HG02852 (cell line): ENCODE results near the gene PRRT1B.

Source experiments
- ATAC-seq: cut with Tn5 transposase; IDR thresholded peaks from one replicate; pipeline ENCODE4 v1.9.1; 2021; ENCODE audit warnings: mild to moderate bottlenecking, moderate library complexity; ENCODE audit not compliant: unreplicated experiment

Gene PRRT1B

DNA sequence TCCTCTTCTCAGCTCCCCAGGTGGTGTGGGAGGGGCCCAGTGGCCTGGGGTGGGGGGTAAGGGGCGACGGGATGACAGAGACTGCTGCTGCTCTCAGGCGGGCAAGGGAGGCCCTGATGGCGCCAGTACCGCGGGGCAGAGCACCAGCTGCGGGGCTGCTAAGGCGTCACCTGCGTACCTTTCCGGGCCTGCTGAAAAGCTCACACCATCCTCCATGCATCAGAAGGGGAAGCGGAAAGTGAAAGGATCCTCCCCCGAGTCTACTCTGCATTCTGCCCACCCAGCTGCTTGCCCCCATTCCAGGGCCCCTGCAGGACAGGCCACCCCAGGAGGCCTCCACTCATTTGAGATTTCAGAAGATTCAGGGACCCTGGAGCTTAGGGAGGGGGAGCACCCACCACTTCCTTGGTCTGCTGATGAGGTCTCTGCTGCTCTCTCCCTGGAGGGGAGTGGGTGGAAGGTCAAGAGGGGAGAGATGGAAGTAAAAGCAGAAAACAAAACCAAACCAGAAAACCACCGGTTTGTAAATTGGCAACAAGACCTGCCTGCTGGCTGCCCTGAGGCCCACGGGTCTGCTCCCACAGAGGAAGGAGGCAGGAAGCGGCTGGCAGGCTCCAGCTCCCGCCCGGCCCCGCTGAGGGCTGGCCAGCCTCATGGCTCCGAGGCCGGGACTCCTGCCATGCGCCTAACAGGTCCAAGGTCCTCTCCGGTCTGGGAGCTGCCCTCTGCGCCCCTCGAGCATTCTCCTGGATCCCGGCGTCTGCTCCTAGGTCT lies 33.6 kb downstream of the PRRT1B start:
- ATAC-seq: no peak

DNA sequence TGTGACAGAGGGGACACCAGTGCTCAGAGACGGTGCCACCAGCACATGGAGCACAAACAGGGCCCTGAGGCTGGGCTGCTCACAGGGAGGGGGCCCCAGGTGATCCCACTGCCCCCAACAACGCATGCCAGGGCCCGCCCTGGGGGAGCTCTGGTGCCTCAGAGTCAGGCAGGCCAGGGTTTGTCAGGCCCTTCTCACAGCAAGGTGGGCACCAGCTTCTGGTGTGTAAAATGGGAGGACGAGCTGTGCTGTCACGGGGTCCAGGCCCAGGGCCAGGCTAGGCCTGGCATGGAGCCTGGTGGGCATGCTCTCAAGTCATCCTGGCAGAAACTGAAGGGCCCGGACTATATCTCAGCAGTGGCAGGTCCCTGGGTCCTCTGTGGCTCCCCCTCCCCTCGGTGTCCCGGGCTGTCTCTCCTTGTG lies 34.5 kb downstream of the PRRT1B start:
- no peak for ATAC-seq

DNA sequence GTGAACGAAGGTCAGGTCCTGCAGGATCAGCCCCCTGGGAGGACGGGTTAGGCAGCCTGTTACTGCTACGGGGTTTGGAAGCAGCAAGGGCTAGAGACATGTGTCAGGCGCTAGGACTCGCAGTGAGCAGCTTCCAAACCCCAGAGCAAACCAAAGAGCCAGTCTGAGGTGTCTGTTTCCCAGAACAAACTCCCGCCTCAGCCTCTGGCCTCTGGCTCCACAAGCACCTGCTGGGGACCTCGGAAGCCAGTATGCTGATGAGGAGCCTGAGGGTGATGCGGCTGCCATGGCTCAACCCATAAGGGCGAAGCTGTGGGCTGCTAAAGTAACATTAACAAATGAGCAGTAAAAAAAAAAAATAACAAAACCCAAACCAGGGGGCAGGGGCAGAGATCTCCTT lies 35.0 kb downstream of the PRRT1B start:
- no peak for ATAC-seq

DNA sequence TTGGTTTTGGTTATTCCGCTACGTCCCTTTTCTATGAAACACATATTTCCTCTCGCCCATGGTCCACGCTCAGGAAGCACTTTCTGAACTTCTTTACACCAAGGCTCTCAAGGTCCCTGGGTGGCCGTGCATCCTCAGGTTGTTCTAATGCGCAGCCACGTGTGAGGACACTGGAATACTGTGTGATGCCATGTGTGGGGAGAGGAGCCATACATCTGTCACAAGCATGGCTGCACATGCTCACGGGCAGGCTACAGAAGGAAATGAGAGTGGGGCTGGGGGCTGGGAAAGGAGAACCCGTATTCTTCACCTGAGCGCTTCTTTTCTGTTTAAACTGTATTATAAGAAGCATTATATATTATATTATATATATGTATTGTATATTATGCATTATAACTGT lies 36.7 kb downstream of the PRRT1B start:
- no peak for ATAC-seq

DNA sequence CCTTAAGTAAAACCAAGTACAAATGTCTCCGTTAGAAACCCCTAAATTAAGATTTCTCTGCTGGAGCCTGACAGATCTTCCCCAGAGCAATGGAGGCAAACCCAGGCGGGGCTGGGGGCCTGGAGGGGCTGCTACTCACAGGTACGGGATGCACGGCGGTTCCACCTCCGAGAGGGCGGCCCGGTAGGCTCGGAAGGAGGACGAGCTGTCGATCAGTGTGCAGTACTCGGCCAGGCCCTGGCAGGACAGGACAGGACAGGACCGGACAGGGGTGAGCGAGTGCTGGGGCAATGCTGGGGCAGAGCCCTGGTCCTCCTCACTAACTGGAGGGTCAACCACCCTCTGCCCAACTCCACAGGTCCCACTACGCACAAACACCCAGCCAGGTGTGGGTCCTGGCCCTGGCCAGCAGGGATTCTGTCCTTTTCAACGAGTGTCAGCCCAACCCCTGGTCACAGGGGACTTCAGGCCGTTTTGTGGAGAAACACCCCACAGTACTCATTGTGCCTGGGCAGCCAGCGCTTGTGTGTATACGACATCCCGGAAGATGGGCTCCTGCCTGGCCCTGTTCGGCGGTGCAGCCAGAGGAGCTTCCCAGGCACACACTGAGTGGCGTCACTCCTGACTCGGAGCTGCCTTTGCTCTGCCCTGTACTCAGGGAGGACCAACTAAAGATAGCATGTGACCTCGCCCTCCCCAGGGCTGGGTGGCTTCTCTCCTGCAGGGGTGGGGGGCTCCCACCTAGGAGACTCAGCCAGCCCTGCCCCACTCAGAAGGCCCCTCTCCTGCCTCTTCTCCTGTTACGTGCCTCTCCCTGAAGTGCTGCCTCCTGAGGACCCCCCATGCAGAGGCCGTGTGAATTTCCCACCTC lies 37.4 kb downstream of the PRRT1B start:
- ATAC-seq: no peak

DNA sequence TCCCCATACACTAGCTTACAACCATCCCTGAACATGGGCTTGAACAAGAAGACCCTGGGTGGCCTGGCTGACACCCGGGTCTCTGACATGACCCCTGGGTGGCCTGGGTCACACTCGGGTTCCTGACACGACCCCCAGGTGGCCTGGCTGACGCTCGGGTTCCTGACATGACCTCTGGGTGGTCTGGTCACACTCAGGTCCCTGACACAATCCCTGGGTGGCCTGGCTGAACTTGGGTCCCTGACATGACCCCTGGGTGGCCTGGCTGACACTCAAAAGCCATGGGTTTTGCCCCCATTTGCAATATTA lies 38.0 kb downstream of the PRRT1B start:
- no peak for ATAC-seq

DNA sequence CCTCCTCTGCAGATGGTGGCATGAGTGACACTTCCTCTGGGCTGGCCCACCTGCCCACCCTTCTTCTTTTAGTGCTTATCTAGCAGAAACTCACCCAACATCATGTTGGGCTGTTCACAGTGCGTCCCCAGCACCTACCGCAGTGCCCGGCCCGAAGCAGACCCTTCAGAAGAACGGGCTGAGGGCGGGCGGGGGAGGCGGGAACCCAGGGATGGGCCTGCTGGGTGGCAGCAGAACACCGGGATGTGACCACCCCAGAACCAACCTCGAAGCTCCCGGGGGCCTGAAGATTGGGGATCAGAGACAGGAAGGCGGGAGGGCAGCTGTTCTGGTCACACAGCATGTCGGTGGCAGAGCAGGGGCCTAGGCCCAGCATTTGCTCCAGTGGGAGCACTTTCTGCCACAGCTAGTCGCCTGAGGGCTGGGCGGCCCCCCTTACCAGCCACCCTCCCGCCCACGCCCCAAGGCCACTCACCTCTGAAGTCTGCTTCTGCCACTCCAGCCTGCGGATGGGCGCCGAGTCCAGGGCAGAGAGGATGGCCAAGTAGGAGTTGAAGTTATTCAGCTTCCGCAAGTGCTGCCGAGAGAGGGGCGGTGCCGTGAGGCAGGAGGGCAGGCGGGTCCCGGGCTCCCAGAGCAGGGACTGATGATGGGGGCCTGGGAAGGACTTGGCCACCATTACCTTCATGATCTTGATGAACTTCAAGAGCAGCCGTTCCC lies 38.7 kb downstream of the PRRT1B start:
- no peak for ATAC-seq

DNA sequence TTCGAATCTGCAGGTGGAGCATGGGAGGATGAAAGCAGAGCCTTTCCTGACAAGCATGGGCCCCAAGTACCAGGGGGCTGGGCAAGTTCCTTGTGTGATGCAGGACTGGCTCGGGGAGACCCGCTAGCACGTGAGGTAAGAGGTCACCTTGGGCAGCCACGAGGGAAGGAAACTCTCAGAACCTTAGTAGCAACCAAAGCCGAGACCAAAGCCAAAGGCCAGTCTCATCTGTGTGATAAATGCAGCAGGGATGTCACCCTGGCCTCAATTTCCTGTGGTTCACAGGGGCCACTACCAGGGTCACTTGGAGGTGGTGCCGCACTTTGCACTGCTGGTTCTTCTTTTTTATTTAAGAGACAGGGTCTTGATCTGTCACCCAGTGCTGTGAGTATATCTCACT lies 39.5 kb downstream of the PRRT1B start:
- ATAC-seq: no peak

DNA sequence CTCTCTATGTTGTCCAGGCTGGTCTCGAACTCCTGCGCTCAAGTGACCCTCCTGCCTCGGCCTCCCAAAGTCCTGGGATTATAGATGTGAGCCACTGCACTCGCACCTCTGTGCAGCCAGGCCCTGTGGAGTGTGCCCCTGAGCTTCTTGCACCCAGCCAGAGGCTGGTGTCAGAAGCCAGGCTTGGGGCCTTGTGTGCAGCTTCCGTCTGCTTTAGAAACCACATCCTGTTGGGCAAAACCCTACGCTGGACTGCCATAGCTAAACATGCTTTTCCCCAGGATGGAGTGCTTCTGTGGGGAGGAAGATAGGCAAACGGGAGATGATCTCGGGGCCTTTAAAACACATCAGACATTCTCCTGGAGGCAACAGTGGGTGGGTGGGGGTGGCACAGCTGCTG lies 40.1 kb downstream of the PRRT1B start:
- no peak for ATAC-seq

DNA sequence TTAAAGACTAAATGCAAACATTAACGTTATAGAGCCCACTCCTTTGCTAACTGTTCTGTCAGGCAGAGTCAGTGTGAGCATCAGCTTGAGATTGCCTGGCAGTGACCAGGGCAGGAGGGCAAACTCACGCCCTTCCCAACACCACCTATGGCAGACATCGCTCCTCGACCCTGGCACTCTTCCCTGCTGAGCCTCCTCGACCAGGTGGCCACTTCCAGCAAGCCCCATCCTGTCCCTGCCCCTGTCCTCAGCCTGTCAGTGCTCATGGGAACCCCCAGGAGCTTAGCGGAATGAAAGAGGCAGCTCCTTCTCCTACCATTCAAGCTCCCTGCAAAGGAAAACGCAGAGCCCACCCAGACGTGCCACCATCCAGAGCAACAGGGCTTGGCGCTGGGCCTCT lies 42.0 kb downstream of the PRRT1B start:
- no peak for ATAC-seq

DNA sequence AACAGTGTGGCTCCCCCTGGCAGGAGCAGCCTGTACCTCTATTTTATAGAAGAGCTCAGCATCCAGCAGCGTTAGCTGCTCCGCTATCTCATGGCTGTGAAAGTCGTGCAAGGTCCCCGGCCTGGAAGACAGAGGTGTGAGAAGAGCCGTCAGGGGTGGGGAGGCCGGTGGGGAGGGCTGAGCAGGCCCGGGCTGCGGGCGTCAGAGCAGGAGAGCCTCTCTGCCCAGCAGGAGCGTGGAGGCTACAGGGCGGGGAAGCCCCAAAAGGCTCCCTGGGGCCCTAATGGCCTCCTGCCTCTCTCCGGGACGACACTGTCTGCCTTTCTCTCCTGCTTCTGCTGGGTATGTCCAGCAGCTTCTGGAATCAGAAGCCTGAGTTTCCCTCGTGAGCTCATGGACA lies 42.6 kb downstream of the PRRT1B start:
- no peak for ATAC-seq

DNA sequence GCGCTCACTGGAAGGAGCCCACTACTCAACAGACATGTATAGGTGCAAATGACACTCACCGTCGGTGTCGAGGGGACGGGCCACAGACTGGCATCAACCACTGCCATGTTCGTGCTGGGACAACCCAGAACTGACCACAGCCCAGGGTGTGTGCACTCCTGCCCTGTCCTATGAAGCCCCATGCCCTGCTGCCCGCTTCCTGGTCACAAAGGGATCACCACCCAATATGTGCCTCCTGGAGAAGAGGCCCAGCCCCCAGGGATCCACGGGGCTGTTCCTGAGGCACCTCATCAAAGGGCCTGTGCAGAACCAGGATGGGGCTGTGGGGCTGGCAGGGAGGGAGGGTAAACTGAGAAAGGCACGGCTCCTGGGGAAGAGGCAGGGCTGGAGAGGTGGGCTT lies 43.1 kb downstream of the PRRT1B start:
- ATAC-seq: no peak

DNA sequence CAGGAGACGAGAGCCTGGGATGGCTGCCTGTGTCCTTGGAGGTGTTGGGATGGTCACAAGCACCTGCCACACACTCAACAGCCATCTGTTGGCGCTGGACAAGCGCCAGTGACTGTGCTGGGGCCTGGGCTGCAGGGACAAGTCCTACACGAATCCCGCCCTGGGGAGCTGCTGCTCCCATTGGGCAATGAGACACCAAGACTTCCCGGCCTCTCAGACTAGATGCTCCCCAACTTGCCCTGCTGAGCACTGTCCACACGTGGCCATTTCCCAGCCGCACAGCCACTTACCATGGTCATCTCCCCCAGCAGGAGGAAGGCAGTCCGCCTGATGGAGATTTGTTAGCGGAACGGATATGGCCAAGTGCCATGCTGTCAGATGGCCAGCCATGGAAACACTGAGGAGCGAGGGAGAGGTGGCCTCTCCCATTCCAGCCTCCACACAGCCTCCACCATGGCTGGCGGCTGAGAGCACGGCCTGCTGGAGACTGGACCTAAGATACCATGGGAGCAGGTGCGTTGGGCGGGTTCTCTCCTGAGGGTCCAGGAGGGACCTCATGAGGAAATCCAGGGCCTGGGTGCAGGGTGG lies 43.9 kb downstream of the PRRT1B start:
- ATAC-seq: no peak

DNA sequence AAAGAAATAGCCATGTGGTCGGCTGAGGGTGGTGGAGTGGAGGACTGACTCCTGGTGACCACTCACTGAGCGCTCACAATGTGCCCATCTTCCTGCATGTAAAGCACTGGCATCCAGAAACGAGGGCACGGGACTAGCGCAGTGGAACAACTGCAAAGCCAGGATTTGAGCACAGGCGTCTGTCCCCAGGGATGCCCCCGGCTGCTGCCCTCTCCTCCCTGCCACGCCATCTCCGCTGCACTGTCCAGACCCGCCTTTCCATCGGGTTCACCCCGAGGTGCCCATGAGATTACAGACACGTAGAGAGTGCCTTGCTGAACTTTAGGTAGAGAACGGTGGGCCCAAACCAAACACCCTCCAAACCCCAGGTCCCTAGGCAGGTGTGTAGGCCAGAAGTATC lies 44.7 kb downstream of the PRRT1B start:
- ATAC-seq: no peak

DNA sequence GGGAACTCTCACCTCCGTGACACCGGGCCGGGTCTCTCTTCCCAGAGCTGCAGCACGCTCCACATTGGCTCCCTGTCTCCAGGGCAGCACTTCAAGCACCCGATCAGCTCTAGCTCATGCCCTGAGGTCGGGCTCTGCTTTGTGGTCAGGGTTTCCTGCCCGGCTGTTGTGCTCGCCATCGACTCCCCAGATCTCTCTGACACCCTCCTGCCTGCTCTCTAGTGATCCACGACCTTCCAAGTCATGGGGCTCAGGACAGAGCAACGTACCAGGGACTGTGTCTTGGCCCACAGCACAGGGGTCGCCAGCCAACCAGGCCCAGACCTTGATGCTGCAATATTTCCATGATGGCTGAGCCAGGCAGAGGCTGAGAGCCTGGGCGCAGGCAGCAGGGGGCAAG lies 45.1 kb downstream of the PRRT1B start:
- no peak for ATAC-seq

DNA sequence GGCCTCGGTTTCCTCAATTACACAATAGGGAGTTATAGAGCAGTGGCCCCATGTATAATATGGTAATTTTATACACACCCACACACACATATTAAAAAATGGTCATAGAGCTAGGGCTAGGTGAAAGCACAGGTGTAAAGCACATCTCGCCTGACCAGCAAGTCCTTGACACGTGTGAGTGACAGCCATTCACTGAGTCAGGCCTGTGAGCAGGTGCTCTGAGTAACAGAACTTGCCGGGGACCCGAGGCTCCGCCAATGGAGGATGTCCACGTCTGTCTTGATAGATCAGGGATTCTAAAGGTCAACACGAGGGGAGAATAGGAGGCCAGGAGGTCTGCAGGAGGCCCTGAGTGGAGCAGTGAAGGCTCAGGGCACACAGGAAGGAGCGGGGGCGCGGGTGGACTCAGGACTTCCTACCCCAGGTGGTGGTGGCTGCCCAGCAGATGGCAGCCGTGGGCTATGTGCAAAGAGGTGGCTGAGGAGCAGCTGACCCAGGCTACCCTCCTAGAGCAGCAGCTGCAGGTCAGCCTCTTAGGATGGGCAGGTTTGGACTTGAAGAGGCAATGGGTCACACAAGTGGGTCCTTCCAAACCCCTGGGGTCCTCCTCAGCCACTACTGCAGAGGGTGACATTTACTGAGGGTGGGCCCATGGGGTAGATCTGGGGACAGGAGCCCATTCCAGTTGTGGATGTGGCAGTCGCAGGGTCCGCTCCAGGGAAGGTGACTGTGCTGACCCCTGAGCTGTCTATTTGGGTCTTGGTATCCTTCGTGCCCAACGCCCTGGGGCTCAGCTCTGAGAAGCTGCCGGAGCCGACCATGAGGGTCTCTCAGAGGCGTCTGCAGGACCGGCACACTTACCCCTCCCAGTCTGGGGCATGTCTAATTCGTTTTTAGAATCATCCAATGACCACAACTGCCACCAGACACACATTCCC lies 45.9 kb downstream of the PRRT1B start:
- ATAC-seq: peak; percentile 69

DNA sequence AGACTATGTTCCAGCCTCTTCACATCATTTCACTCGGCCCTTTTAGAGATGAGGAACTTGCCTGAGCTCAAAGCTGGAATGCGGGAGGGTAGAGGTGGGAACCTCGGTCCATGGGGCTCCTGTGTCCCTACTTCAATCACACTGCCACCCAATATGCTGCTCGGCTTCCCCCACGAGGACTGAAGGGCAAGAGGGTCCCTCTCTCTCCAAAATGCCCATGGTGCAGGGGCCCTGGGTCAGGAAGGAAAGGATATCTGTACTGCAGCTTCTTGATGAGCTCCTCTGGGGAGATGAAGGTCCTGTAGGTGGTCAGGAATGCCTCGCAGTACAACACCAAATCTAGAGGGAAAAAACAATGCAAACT lies 46.5 kb downstream of the PRRT1B start:
- ATAC-seq: no peak

DNA sequence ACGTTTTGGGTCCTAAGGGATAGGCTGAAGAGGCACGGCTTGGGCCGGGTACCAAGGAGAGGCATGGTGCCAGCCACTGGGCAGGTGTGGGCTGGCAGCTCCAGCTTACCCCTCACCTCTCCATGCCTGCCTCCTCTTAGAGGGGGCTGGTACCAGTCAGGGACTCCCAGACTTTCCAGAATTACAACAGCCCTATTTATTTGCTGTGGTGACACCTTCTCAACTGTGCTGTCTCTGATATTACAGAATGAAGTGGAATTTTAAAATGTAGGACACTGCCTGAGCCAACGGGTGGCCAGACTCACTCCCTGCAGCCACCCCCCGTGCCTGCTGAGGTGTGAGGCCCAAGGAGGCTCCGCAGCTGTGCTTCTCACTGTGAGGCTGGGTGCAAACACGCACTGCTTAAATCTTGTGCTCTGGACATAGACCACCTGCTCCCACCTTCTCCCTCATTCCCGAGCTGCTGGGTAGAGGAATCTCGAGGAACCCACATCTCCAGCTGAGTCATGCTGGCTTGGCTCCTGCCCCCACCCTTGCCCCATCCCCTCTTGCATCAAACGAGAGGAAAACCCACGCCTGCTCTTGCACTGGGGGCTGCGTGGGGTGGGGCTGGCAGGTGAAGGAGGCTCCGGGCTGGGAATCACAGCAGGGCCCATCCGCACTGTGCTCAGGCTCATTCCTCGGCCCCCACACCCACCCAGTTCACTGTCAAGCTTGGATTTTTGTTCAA lies 47.9 kb downstream of the PRRT1B start:
- no peak for ATAC-seq

DNA sequence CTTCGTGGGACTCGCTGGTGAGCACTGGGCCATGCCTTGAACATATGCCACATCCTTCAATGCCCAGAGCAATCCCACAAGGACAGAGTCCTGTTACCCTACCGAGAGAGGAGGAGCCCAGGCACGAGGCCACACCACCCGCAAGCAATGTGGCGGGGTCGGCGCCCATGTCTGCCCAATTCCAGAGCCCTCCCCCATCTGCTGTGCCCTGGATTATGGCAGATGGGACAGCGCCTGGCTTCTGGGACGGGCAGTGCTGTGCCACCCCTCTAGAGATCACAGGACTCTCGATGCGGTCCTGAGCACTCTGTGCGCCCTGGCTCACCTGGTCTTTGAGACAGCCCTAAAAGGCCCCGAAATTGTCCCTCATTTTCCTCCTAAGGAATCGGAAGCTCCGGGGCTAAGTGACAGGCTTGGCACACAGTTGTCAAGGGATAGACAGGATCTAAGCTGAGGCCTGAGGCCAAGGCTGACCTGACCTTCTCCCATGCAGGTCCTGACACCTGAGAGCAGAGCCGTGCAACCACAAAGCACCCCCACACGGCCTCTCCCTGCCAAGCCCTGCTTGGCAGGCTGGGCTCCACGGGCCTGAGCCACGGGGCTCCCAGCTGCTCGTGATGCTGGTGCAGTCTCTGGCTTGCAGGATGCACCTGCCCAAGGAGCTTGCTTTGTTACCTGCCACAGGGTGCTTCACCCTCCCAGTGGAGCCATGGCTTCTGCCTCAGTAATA lies 48.8 kb downstream of the PRRT1B start:
- no peak for ATAC-seq
